Mesenchymal stem cell (in vitro differentiated cells and primary cell): ENCODE data around the gene DCPS. TPM values are rescaled to one million over a fixed set of nuclear protein-coding genes. Genes with fewer than 3 reads are reported as not detected.
"Not testable (repeated sequence)": the region's sequence is repeated elsewhere in the genome, so short reads cannot be mapped to it uniquely, and the experiment has no call there.

Experiments
- DNase-seq: peaks from one replicate; pipeline ENCODE4 v3.0.0-alpha.2; 2013
- H2AFZ ChIP-seq: one replicate; pipeline ENCODE4 v1.6.1; 2013; ENCODE audit warnings: low read depth, mild to moderate bottlenecking, control low read depth, inconsistent platforms, low read length, moderate library complexity
- H2AK5ac ChIP-seq: 2 replicates; pipeline ENCODE4 v1.6.1; 2013; ENCODE audit warnings: low read length, moderate library complexity, mild to moderate bottlenecking, inconsistent platforms; ENCODE audit not compliant: severe bottlenecking
- H2BK120ac ChIP-seq: one replicate; pipeline ENCODE4 v1.6.1; 2013; ENCODE audit warnings: low read depth, mild to moderate bottlenecking, inconsistent platforms, low read length, moderate library complexity
- H2BK12ac ChIP-seq, 2 experiments: one replicate each; pipeline ENCODE4 v1.6.1; 2013; ENCODE audit warnings: inconsistent platforms in 2 of 2, low read length in 2 of 2, mild to moderate bottlenecking in 2 of 2, moderate library complexity in 2 of 2, control low read depth in 1 of 2
- H2BK15ac ChIP-seq: one replicate; pipeline ENCODE4 v1.6.1; 2013; ENCODE audit warnings: mild to moderate bottlenecking, low read depth, inconsistent platforms; ENCODE audit not compliant: poor library complexity, severe bottlenecking
- H2BK5ac ChIP-seq: 2 replicates; pipeline ENCODE4 v1.6.1; 2013; ENCODE audit warnings: low read depth, mild to moderate bottlenecking, low read length, control low read depth, inconsistent platforms; ENCODE audit not compliant: poor library complexity, severe bottlenecking
- H3K14ac ChIP-seq, 2 experiments: one replicate each; pipeline ENCODE4 v1.6.1; 2013; ENCODE audit warnings: inconsistent platforms in 2 of 2, low read length in 2 of 2, control low read depth in 1 of 2, mild to moderate bottlenecking in 1 of 2, moderate library complexity in 1 of 2
- H3K18ac ChIP-seq, 2 experiments: one replicate each; pipeline ENCODE4 v1.6.1; 2013; ENCODE audit warnings: inconsistent platforms in 2 of 2, low read length in 2 of 2, control low read depth in 1 of 2, low read depth in 1 of 2, mild to moderate bottlenecking in 1 of 2
- H3K23ac ChIP-seq, 2 experiments: one replicate each; pipeline ENCODE4 v1.6.1; 2013; ENCODE audit warnings: inconsistent platforms in 2 of 2, low read length in 2 of 2, mild to moderate bottlenecking in 2 of 2, moderate library complexity in 2 of 2, control low read depth in 1 of 2
- H3K27ac ChIP-seq: 2 replicates; pipeline ENCODE4 v1.5.1; 2013; ENCODE audit warnings: mild to moderate bottlenecking, moderate library complexity, low read length, control low read depth, inconsistent platforms; ENCODE audit not compliant: poor library complexity, severe bottlenecking
- H3K27me3 ChIP-seq, 2 experiments: 2 replicates each; pipeline versions ENCODE4 v1.6.1 to v1.7.0; 2013; ENCODE audit warnings: low read length in 2 of 2, mild to moderate bottlenecking in 2 of 2, moderate library complexity in 2 of 2, control low read depth in 1 of 2, inconsistent platforms in 1 of 2; ENCODE audit not compliant: control insufficient read depth in 1 of 2, insufficient read depth in 1 of 2
- H3K36me3 ChIP-seq, 2 experiments: 2 replicates each; pipeline versions ENCODE4 v1.6.1 to v1.7.0; 2013; ENCODE audit warnings: low read length in 2 of 2, control low read depth in 1 of 2, inconsistent platforms in 1 of 2, low read depth in 1 of 2, mild to moderate bottlenecking in 1 of 2; ENCODE audit not compliant: insufficient read depth in 2 of 2, control insufficient read depth in 1 of 2
- H3K4ac ChIP-seq, 2 experiments: one replicate each; pipeline ENCODE4 v1.6.1; 2013; ENCODE audit warnings: inconsistent platforms in 2 of 2, low read length in 2 of 2, mild to moderate bottlenecking in 2 of 2, moderate library complexity in 2 of 2, control low read depth in 1 of 2, low read depth in 1 of 2
- H3K4me1 ChIP-seq: 2 replicates; pipeline ENCODE4 v1.6.1; 2013; ENCODE audit warnings: low read depth, low read length, control low read depth; ENCODE audit not compliant: control insufficient read depth, insufficient read depth
- H3K4me2 ChIP-seq: 2 replicates; pipeline ENCODE4 v1.6.1; 2013; ENCODE audit warnings: low read length, mild to moderate bottlenecking, inconsistent platforms; ENCODE audit not compliant: poor library complexity, severe bottlenecking
- H3K4me3 ChIP-seq, 2 experiments: 2 replicates each; pipeline versions ENCODE4 v1.5.1 to v1.7.0; 2013; ENCODE audit warnings: low read length in 2 of 2, mild to moderate bottlenecking in 2 of 2, control low read depth in 1 of 2, low read depth in 1 of 2; ENCODE audit not compliant: insufficient read depth in 1 of 2
- H3K79me1 ChIP-seq: replicated peaks from 2 replicates; pipeline ENCODE4 v1.6.1; 2013; ENCODE audit warnings: mild to moderate bottlenecking, control low read depth, low read length, inconsistent platforms; ENCODE audit not compliant: poor library complexity, severe bottlenecking
- H3K9ac ChIP-seq: 2 replicates; pipeline ENCODE4 v1.7.0; 2013; ENCODE audit warnings: mild to moderate bottlenecking, low read length, moderate library complexity
- H3K9me3 ChIP-seq: 2 replicates; pipeline ENCODE4 v1.7.0; 2013; ENCODE audit warnings: mild to moderate bottlenecking, low read length; ENCODE audit not compliant: control insufficient read depth
- H4K8ac ChIP-seq: one replicate; pipeline ENCODE4 v1.6.1; 2013; ENCODE audit warnings: inconsistent platforms, mild to moderate bottlenecking, low read length, moderate library complexity
- H4K91ac ChIP-seq: one replicate; pipeline ENCODE4 v1.6.1; 2013; ENCODE audit warnings: mild to moderate bottlenecking, low read length, inconsistent platforms
- WGBS: methylation state at CpG from one replicate; pipeline ENCODE4 v1.1.7; 2013; ENCODE audit warnings: mixed read lengths; 5-methylcytosine and 5-hydroxymethylcytosine counted together
- small RNA-seq: library from polyadenylated mRNA; stranded (forward); fragments of <200 nt; extraction: miRNeasy Mini kit (QIAGEN cat#:217004); gene quantifications from one replicate; pipeline ENCODE3, GENCODE V24; 2013; ENCODE audit warnings: low read depth

DCPS gene

DNA sequence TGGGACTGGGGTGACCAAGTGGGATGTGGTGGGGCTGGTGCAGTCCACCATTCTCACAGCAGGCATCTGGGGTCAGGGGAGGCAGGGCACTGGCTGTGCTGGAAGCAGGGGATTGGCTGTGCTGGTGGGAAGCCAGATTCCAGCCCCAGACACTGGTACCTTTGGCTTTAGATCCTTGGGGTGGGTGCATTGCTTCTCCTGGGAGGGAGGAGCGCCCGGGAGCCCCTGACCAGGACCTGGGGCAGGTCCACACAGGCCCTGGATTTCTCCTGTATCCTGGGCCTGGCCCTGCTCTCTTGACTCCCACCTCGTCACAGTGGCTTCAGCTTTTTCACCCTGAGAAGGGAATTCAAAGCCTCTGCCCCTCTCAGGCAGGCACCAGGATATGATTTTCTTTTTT is 90.2 kb downstream of the DCPS start:
- H3K27ac ChIP-seq, result no peak overlapping the region
- no peak for DNase-seq
- H3K14ac ChIP-seq, result peak overlapping the region in 1 of 2 experiments; percentile 86
- no peak overlapping the region for H2BK15ac ChIP-seq
- no peak overlapping the region for H3K9ac ChIP-seq
- H3K23ac ChIP-seq, result no peak overlapping the region
- no peak overlapping the region for H3K4me2 ChIP-seq
- no peak overlapping the region for H3K4me3 ChIP-seq
- no peak overlapping the region for H2AK5ac ChIP-seq
- H2BK120ac ChIP-seq, result no peak overlapping the region
- H3K36me3 ChIP-seq, result no peaks in the 10 kb centered on the region
- H4K91ac ChIP-seq, result no peak overlapping the region
- H3K4me1 ChIP-seq, result peaks cover 1% of the 10 kb centered on the region
- peak overlapping the region in 1 of 2 experiments; percentile 29 for H2BK12ac ChIP-seq
- H4K8ac ChIP-seq, result no peak overlapping the region
- peaks cover 18% of the 10 kb centered on the region for H3K79me1 ChIP-seq
- no peaks in the 10 kb centered on the region for H3K27me3 ChIP-seq
- no peak overlapping the region for H2BK5ac ChIP-seq
- H3K4ac ChIP-seq, result no peak overlapping the region
- H3K9me3 ChIP-seq, result no peaks in the 10 kb centered on the region
- no peak overlapping the region for H3K18ac ChIP-seq
- no peak overlapping the region for H2AFZ ChIP-seq
- 95% methylated on average over 3 of the region's 3 CpGs for WGBS

DNA sequence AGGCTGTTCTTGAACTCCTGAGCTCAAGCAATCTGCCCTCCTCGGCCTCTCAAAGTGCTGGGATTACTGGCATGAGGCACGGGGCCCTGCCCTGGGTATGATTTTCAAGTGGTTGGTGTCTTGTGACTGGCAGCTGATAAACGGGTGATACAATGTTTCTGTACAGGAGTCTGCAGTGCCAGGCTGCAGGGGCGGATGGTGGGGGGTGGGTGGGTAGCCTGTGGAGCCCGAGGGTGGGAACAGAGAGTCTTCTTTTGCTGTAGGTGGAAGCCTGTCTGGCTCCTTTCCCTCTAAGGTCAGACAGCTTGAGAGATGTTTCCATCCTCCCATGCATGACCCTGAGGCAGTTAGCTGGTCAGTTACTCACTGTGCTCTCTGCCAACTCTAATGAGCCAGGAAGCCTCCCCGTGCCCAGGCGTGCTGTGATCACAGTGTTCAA is 90.8 kb downstream of the DCPS start:
- H2BK12ac ChIP-seq, H2BK120ac ChIP-seq, H3K4me2 ChIP-seq, H2AFZ ChIP-seq, H3K23ac ChIP-seq, H2BK15ac ChIP-seq, H3K27me3 ChIP-seq, H3K36me3 ChIP-seq, DNase-seq, H3K4me3 ChIP-seq, H3K9ac ChIP-seq, H2BK5ac ChIP-seq, H3K9me3 ChIP-seq, H3K18ac ChIP-seq, H2AK5ac ChIP-seq, H3K14ac ChIP-seq, H3K4me1 ChIP-seq, H4K91ac ChIP-seq, H3K27ac ChIP-seq, H4K8ac ChIP-seq, H3K4ac ChIP-seq: not testable (repeated sequence)
- peaks cover 18% of the 10 kb centered on the region for H3K79me1 ChIP-seq
- 95% methylated on average over 4 of the region's 7 CpGs for WGBS

Small RNA genes within 50 kb of the gene (small RNA-seq; reads per million reads assigned to genes)
- gene AP001318.3, result not detected
